Stimulated activated effector memory CD8-positive, alpha-beta T cell treated with anti-CD3 and anti-CD28 coated beads, Interleukin-12 subunit alpha, Interleukin-12 subunit beta, amount 100 ng/mL, for 72 hours (primary cell): ENCODE data around the gene UNC93B1.
A peak's percentile ranks its signal among the peaks of the same experiment; 100 is the strongest.
"Not testable (repeated sequence)": the region's sequence is repeated elsewhere in the genome, so short reads cannot be mapped to it uniquely, and the experiment has no call there.

Experiments used
- ATAC-seq: fragments of 150-1000 bp; cut with Tn5 transposase; 2 replicates; pipeline ENCODE4 v1.10.0; 2021
- DNase-seq, 2 donors: peaks; one replicate each; pipeline ENCODE4 v3.0.0; 2021 to 2022; ENCODE audit warnings: low spot score in 2 of 2
- H3K27ac Mint-ChIP-seq: one replicate; pipeline ENCODE4 v1.8.0; 2022; ENCODE audit warnings: mild to moderate bottlenecking, mixed read lengths
- H3K36me3 Mint-ChIP-seq: one replicate; pipeline ENCODE4 v1.8.0; 2022; ENCODE audit warnings: mild to moderate bottlenecking, mixed read lengths
- H3K4me1 Mint-ChIP-seq: one replicate; pipeline ENCODE4 v1.8.0; 2022; ENCODE audit warnings: mixed read lengths
- H3K4me3 Mint-ChIP-seq: one replicate; pipeline ENCODE4 v1.8.0; 2022; ENCODE audit warnings: mild to moderate bottlenecking, mixed read lengths
- H3K9me3 Mint-ChIP-seq: one replicate; pipeline ENCODE4 v1.8.0; 2022; ENCODE audit warnings: mixed read lengths

Gene UNC93B1

DNA sequence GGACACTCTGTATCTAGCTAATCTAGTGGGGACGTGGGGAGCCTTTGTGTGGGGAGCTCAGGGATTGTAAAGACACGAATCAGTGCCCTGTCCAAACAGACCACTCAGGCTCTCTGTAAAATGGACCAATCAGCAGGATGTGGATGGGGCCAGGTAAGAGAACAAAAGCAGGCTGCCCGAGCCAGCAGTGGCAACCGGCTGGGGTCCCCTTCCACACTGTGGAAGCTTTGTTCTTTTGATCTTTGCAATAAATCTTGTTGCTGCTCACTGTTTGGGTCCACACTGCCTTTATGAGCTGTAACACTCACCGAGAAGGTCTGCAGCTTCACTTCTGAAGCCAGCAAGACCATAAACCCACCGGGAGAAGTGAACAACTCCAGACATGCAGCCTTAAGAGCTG lies 40.0 kb downstream of the UNC93B1 start:
- H3K4me3 Mint-ChIP-seq, H3K36me3 Mint-ChIP-seq, ATAC-seq, H3K27ac Mint-ChIP-seq, H3K4me1 Mint-ChIP-seq, DNase-seq, H3K9me3 Mint-ChIP-seq: not testable (repeated sequence)

- not testable (repeated sequence) for H3K9me3 Mint-ChIP-seq, H3K4me1 Mint-ChIP-seq, ATAC-seq, H3K4me3 Mint-ChIP-seq, H3K27ac Mint-ChIP-seq, DNase-seq, H3K36me3 Mint-ChIP-seq
These were observed 40.7 kb downstream of the UNC93B1 start for GRCh38 chr11:67963217-67963616.

- not testable (repeated sequence) for H3K9me3 Mint-ChIP-seq, DNase-seq, H3K36me3 Mint-ChIP-seq, ATAC-seq, H3K27ac Mint-ChIP-seq
- Mint-ChIP-seq H3K4me1 (peaks cover 22% of the 10 kb centered on the region), H3K4me3 (peak overlapping the region; percentile 80)
These were observed 47.7 kb downstream of the UNC93B1 start for GRCh38 chr11:67956236-67956635.

GRCh38 chr11:67955461-67956007 lies 48.4 kb downstream of the UNC93B1 start:
- peaks cover 22% of the 10 kb centered on the region for H3K4me1 Mint-ChIP-seq
- peak; percentile 90 to 96 for DNase-seq
- H3K36me3 Mint-ChIP-seq, H3K9me3 Mint-ChIP-seq: not testable (repeated sequence)
- peak overlapping the region; percentile 80 for H3K4me3 Mint-ChIP-seq
- ATAC-seq: peak; percentile 82
- H3K27ac Mint-ChIP-seq: peak overlapping the region; percentile 69

- Mint-ChIP-seq H3K4me3 (peak overlapping the region; percentile 80), H3K27ac (peak overlapping the region; percentile 69), H3K4me1 (peaks cover 22% of the 10 kb centered on the region)
- not testable (repeated sequence) for DNase-seq, H3K36me3 Mint-ChIP-seq, H3K9me3 Mint-ChIP-seq, ATAC-seq
These were observed 48.9 kb downstream of the UNC93B1 start for GRCh38 chr11:67954971-67955370.

DNA sequence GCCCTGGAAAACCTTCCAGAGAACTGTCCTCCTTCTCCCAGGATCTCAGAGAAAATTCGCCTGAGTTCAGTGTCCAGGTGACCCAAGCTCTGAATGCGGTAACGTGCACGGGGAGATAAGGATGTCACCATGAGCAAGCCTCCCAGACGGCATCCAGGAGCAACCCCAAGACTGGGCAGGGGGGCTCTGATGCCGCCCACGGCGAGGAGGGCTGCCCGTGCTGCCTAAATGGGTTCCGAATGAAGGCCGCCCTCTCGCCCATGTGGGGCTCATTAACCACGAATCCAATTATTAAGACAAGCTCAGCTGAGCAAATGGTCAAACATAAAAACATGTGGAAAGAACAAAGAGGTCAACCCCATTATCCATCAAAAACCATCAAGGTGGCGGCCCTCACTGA lies 49.6 kb downstream of the UNC93B1 start:
- not testable (repeated sequence) for H3K9me3 Mint-ChIP-seq, ATAC-seq, H3K36me3 Mint-ChIP-seq, H3K27ac Mint-ChIP-seq, DNase-seq
- peaks cover 22% of the 10 kb centered on the region for H3K4me1 Mint-ChIP-seq
- H3K4me3 Mint-ChIP-seq: peak overlapping the region; percentile 80

DNA sequence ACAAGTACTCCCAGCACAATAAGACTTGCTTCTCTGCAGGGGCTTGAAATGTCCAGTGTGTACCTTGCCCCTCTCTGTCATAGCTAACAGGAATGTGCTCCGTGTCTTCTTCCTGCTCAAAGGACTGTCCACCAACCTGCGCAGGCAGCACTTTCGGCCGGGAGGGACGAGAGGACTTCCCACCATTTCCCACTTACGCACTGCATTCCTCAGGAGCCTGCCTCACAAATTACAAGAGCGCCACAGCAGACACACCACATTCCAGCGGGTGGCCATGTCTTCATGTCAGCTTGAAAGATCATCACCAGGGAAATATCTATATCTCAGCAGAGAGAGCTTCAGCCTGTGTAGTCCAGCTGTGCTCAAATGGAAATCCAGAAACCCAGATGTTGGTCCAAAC lies 53.2 kb downstream of the UNC93B1 start:
- ATAC-seq, H3K4me3 Mint-ChIP-seq: not testable (repeated sequence)
- peaks cover 14% of the 10 kb centered on the region for H3K4me1 Mint-ChIP-seq

GRCh38 chr11:67947785-67948184 lies 56.1 kb downstream of the UNC93B1 start:
- H3K9me3 Mint-ChIP-seq, H3K4me3 Mint-ChIP-seq, H3K27ac Mint-ChIP-seq, DNase-seq, H3K4me1 Mint-ChIP-seq, ATAC-seq, H3K36me3 Mint-ChIP-seq: not testable (repeated sequence)

More for the DNA sequence above, 53.2 kb downstream of the UNC93B1 start:
- H3K36me3 Mint-ChIP-seq, H3K9me3 Mint-ChIP-seq, H3K27ac Mint-ChIP-seq, DNase-seq: not testable (repeated sequence)

DNA sequence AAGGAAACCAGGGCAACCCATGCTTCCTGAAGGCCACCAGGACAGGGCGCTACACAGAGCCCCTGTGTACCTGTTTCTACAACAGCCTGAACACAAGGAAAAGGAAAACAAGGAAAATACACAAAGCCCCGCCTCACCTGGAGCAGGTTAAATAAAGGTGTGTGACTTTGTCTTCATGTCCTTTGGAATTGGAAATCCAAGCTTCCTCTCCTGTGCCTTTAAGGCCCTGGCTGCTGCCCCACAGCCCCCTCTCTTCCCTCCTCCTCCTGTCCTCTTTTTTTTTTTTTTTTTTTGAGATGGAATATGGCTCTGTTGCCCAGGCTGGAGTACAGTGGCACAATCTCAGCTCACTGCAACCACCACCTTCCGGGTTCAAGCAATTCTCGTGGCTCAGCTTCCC lies 57.5 kb downstream of the UNC93B1 start:
- not testable (repeated sequence) for DNase-seq, H3K4me3 Mint-ChIP-seq, H3K4me1 Mint-ChIP-seq, H3K36me3 Mint-ChIP-seq, H3K27ac Mint-ChIP-seq, H3K9me3 Mint-ChIP-seq, ATAC-seq

GRCh38 chr11:67943406-67943805 lies 60.5 kb downstream of the UNC93B1 start:
- DNase-seq, H3K27ac Mint-ChIP-seq, H3K9me3 Mint-ChIP-seq, H3K36me3 Mint-ChIP-seq, H3K4me1 Mint-ChIP-seq, ATAC-seq, H3K4me3 Mint-ChIP-seq: not testable (repeated sequence)
